Stimulated activated naive CD8-positive, alpha-beta T cell treated with anti-CD3 and anti-CD28 coated beads, Interleukin-15, amount 100 ng/mL, for 72 hours (primary cell): Measurements from ENCODE around the gene TAOK1.
A peak's percentile ranks its signal among the peaks of the same experiment; 100 is the strongest.
"Not testable (repeated sequence)": the region's sequence is repeated elsewhere in the genome, so short reads cannot be mapped to it uniquely, and the experiment has no call there.

Experiments
- ATAC-seq: fragments of 150-1000 bp; cut with Tn5 transposase; 2 replicates; pipeline ENCODE4 v1.10.0; 2021; ENCODE audit warnings: mild to moderate bottlenecking, moderate library complexity
- DNase-seq, 2 donors: peaks; one replicate each; pipeline ENCODE4 v3.0.0; 2021 to 2022
- H3K27ac Mint-ChIP-seq, 2 donors: one replicate each; pipeline ENCODE4 v1.8.0; 2022; ENCODE audit warnings: mild to moderate bottlenecking in 2 of 2, mixed read lengths in 2 of 2, moderate library complexity in 2 of 2
- H3K27me3 Mint-ChIP-seq: one replicate; pipeline ENCODE4 v1.8.0; 2022; ENCODE audit warnings: mixed read lengths
- H3K4me1 Mint-ChIP-seq: one replicate; pipeline ENCODE4 v1.8.0; 2022; ENCODE audit warnings: mild to moderate bottlenecking, mixed read lengths
- H3K4me3 Mint-ChIP-seq, 2 donors: one replicate each; pipeline ENCODE4 v1.8.0; 2022; ENCODE audit warnings: mild to moderate bottlenecking in 2 of 2, mixed read lengths in 2 of 2, moderate library complexity in 1 of 2
- H3K9me3 Mint-ChIP-seq, 2 donors: one replicate each; pipeline ENCODE4 v1.8.0; 2022; ENCODE audit warnings: mixed read lengths in 2 of 2

Gene TAOK1

GRCh38 chr17:29451121-29451742 lies 61.1 kb downstream of the TAOK1 start:
- no peak for DNase-seq
- H3K27me3 Mint-ChIP-seq = no peaks in the 10 kb centered on the region
- H3K27ac Mint-ChIP-seq = peak overlapping the region in 1 of 2 donors; percentile 45
- H3K4me1 Mint-ChIP-seq = peaks cover 23% of the 10 kb centered on the region
- no peaks in the 10 kb centered on the region for H3K9me3 Mint-ChIP-seq
- ATAC-seq = no peak
- H3K4me3 Mint-ChIP-seq = no peak overlapping the region

GRCh38 chr17:29458066-29458465 lies 67.9 kb downstream of the TAOK1 start:
- Mint-ChIP-seq H3K27ac (no peak overlapping the region), H3K4me1 (peaks cover 11% of the 10 kb centered on the region), H3K27me3 (no peaks in the 10 kb centered on the region), H3K9me3 (no peaks in the 10 kb centered on the region), H3K4me3 (no peak overlapping the region)
- DNase-seq (no peak), ATAC-seq (no peak)

- no peak overlapping the region for H3K4me3 Mint-ChIP-seq
- H3K27ac Mint-ChIP-seq = peak overlapping the region in 1 of 2 donors; percentile 3
- no peak for DNase-seq
- no peak for ATAC-seq
- peaks cover 11% of the 10 kb centered on the region for H3K4me1 Mint-ChIP-seq
- no peaks in the 10 kb centered on the region for H3K9me3 Mint-ChIP-seq
- H3K27me3 Mint-ChIP-seq = no peaks in the 10 kb centered on the region
These were observed 71.5 kb downstream of the TAOK1 start for GRCh38 chr17:29461483-29462206.

- H3K27ac Mint-ChIP-seq = no peak overlapping the region
- no peak for ATAC-seq
These were observed 79.1 kb downstream of the TAOK1 start for GRCh38 chr17:29469276-29469675.

GRCh38 chr17:29473437-29473836 lies 83.3 kb downstream of the TAOK1 start:
- not testable (repeated sequence) for H3K9me3 Mint-ChIP-seq, H3K4me3 Mint-ChIP-seq, ATAC-seq, DNase-seq, H3K27me3 Mint-ChIP-seq, H3K27ac Mint-ChIP-seq, H3K4me1 Mint-ChIP-seq

More at GRCh38 chr17:29469276-29469675, 79.1 kb downstream of the TAOK1 start:
- H3K27me3 Mint-ChIP-seq = no peaks in the 10 kb centered on the region
- H3K9me3 Mint-ChIP-seq = no peaks in the 10 kb centered on the region
- DNase-seq = no peak
- no peak overlapping the region for H3K4me3 Mint-ChIP-seq
- no peaks in the 10 kb centered on the region for H3K4me1 Mint-ChIP-seq

GRCh38 chr17:29474297-29474696 lies 84.1 kb downstream of the TAOK1 start:
- Mint-ChIP-seq H3K4me1 (no peaks in the 10 kb centered on the region), H3K27ac (peak overlapping the region in 1 of 2 donors; percentile 69), H3K27me3 (no peaks in the 10 kb centered on the region), H3K9me3 (no peaks in the 10 kb centered on the region), H3K4me3 (no peak overlapping the region)
- ATAC-seq (no peak), DNase-seq (no peak)

- H3K4me1 Mint-ChIP-seq = no peaks in the 10 kb centered on the region
- no peak overlapping the region for H3K4me3 Mint-ChIP-seq
- no peak for DNase-seq
These were observed 85.7 kb downstream of the TAOK1 start for GRCh38 chr17:29475891-29476290.

GRCh38 chr17:29480249-29480928 lies 90.2 kb downstream of the TAOK1 start:
- DNase-seq, H3K27me3 Mint-ChIP-seq, H3K9me3 Mint-ChIP-seq, H3K4me1 Mint-ChIP-seq, H3K4me3 Mint-ChIP-seq, ATAC-seq, H3K27ac Mint-ChIP-seq: not testable (repeated sequence)

More at GRCh38 chr17:29475891-29476290, 85.7 kb downstream of the TAOK1 start:
- no peak for ATAC-seq
- Mint-ChIP-seq H3K27me3 (no peaks in the 10 kb centered on the region), H3K9me3 (no peaks in the 10 kb centered on the region), H3K27ac (no peak overlapping the region)

- Mint-ChIP-seq H3K9me3 (no peaks in the 10 kb centered on the region), H3K4me3 (no peak overlapping the region), H3K4me1 (no peaks in the 10 kb centered on the region), H3K27ac (no peak overlapping the region), H3K27me3 (no peaks in the 10 kb centered on the region)
- ATAC-seq (no peak), DNase-seq (no peak)
These were observed 93.3 kb downstream of the TAOK1 start for GRCh38 chr17:29483503-29483902.

- Mint-ChIP-seq H3K9me3 (no peaks in the 10 kb centered on the region), H3K27me3 (no peaks in the 10 kb centered on the region), H3K4me1 (peaks cover 6% of the 10 kb centered on the region), H3K4me3 (no peak overlapping the region), H3K27ac (no peak overlapping the region)
- DNase-seq (no peak), ATAC-seq (no peak)
These were observed 104.8 kb downstream of the TAOK1 start for GRCh38 chr17:29495011-29495410.

- ATAC-seq (no peak), DNase-seq (no peak)
- Mint-ChIP-seq H3K9me3 (no peaks in the 10 kb centered on the region), H3K27me3 (no peaks in the 10 kb centered on the region), H3K27ac (no peak overlapping the region), H3K4me3 (no peak overlapping the region), H3K4me1 (no peaks in the 10 kb centered on the region)
These were observed 114.5 kb downstream of the TAOK1 start for GRCh38 chr17:29504711-29505110.

GRCh38 chr17:29505836-29506235 lies 115.7 kb downstream of the TAOK1 start:
- Mint-ChIP-seq H3K27ac (no peak overlapping the region), H3K9me3 (no peaks in the 10 kb centered on the region)

GRCh38 chr17:29510953-29511352 lies 120.8 kb downstream of the TAOK1 start:
- Mint-ChIP-seq H3K9me3 (no peaks in the 10 kb centered on the region), H3K4me1 (no peaks in the 10 kb centered on the region), H3K27me3 (no peaks in the 10 kb centered on the region), H3K4me3 (no peak overlapping the region), H3K27ac (no peak overlapping the region)
- DNase-seq (no peak), ATAC-seq (no peak)

More at GRCh38 chr17:29505836-29506235, 115.7 kb downstream of the TAOK1 start:
- Mint-ChIP-seq H3K27me3 (no peaks in the 10 kb centered on the region), H3K4me3 (no peak overlapping the region), H3K4me1 (no peaks in the 10 kb centered on the region)
- no peak for DNase-seq
- no peak for ATAC-seq

- Mint-ChIP-seq H3K4me1 (no peaks in the 10 kb centered on the region), H3K27ac (no peak overlapping the region)
- no peak for ATAC-seq
These were observed 124.6 kb downstream of the TAOK1 start for GRCh38 chr17:29514792-29515191.

GRCh38 chr17:29518359-29518758 lies 128.2 kb downstream of the TAOK1 start:
- DNase-seq (no peak), ATAC-seq (no peak)
- no peak overlapping the region for H3K27ac Mint-ChIP-seq
- H3K4me1 Mint-ChIP-seq = no peaks in the 10 kb centered on the region
- no peak overlapping the region for H3K4me3 Mint-ChIP-seq
- no peaks in the 10 kb centered on the region for H3K27me3 Mint-ChIP-seq
- H3K9me3 Mint-ChIP-seq = no peaks in the 10 kb centered on the region

More at GRCh38 chr17:29514792-29515191, 124.6 kb downstream of the TAOK1 start:
- DNase-seq = no peak
- Mint-ChIP-seq H3K9me3 (no peaks in the 10 kb centered on the region), H3K27me3 (no peaks in the 10 kb centered on the region), H3K4me3 (no peak overlapping the region)

GRCh38 chr17:29524692-29525091 lies 134.5 kb downstream of the TAOK1 start:
- Mint-ChIP-seq H3K4me1 (no peaks in the 10 kb centered on the region), H3K9me3 (no peaks in the 10 kb centered on the region), H3K27ac (no peak overlapping the region), H3K4me3 (no peak overlapping the region), H3K27me3 (no peaks in the 10 kb centered on the region)
- ATAC-seq = no peak
- no peak for DNase-seq
